GM18519 (cell line): Measurements from ENCODE around the gene ZBTB43.

Source experiments
- ATAC-seq: cut with Tn5 transposase; IDR thresholded peaks from one replicate; pipeline ENCODE4 v1.9.1; 2021; ENCODE audit warnings: mild to moderate bottlenecking, moderate library complexity; ENCODE audit not compliant: unreplicated experiment, low FRiP score

The ZBTB43 gene

DNA sequence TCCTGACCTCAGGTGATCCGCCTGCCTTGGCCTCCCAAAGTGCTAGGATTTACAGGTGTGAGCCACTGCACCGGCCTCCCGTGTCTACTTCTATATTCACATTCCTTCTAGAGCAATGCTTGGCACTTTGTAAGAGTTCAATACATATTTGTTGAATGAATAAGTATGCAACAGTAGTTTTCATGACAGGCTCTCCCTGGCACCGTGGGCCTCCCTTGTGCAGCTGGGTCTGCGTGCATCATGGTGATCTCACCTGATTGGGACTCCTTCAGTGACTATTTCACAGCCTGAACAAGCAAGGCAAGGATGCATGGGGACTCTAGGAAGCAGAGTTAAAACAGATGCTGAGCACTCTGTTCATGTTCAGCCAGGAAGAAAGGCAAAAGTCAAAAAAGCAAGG lies 48.8 kb downstream of the ZBTB43 start:
- ATAC-seq = no peak

DNA sequence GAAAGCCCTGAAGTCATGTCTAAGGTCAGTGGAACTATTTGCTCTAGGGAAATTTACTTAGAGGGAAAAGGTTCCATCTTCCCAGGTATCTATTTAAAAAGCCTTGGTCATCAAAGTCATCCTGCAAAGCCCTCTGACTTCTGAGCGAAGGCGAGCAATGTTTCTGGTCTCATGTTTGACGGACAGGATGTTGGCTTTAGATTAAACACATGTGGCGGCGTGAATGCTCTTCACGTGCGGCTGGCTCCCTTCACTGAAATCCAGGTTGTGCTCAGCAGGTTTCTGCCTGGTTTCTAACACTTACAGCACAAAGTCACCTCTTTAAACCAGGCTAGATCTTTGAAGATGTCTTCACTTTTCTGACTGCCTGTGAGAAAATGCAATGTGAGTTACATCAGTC lies 49.9 kb downstream of the ZBTB43 start:
- no peak for ATAC-seq

DNA sequence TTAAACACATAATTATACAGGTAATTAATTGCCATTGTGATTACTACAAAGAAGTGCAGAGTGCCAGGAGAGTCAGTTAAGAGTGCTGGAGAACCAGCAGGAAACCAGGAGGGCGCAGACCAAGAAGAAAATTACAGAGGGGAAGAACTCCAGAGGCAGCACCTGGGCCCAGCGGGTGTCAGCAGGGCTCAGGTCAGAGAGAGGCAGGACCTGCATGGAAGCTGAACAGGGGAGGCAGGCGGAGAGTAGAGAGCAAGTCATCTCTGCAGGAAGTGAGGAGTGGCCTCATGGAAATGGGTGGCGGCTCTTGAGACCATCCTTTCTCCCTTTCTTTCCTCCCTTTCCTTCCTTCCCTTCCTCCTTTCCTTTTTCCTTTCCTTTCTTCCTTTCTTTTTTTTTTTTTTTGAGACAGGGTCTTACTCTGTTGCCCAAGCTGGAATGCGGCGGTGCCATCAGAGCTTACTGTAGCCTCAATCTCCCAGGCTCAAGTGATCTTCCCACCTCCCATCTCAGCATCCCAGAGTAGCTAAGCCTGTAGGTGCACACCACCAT lies 51.6 kb downstream of the ZBTB43 start:
- no peak for ATAC-seq

DNA sequence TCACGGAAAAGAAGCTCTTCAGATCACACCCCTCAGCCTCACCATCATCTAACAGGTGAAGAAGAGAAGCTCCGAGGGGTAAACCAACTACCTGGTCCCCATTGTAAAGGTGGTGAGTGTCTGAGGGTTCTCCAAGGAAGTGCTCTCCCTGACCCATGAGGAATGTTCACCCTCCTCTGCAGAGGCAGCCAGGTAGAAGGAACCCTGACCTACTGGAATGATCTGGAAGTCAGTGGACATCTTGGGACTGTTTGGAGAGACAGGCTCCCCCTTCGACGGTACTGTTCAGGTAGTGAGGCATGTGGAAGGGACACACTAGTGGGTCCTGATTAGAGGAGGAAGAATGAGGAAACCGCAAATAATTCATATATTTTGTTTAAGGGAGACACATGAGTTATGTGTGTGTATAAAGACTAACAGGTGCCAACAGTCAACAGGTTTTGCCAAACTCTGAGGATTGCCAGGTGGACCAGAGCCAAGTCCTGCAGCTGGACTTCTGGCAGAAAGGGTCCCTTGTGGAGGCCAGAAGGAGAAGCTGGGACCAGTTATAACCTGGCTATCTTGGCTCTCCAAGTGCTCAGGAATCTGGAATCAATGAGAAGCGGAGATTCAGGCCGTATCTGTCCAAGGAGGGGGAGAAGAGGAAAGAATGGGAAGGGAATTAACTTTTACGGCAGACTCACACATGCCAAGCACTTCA lies 52.6 kb downstream of the ZBTB43 start:
- ATAC-seq = no peak

DNA sequence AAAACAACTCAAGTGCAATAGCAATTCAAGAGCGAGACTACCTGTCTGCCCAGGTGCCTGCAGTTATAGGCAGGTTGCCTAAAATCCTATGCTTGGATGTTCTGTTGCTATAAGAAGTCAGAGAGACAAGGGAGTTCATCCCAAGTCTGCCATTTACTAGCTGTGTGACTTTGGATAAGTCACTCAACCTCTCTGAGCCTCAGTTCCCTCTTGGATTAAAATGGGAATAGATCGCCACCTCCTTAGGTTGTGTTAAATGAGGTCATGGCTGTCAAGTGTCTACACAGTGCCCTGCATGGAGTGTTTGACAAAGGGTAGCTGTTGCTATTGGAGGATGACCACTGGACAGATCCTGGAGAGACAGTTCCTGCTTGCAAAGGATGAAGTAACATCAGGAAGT lies 54.3 kb downstream of the ZBTB43 start:
- no peak for ATAC-seq

DNA sequence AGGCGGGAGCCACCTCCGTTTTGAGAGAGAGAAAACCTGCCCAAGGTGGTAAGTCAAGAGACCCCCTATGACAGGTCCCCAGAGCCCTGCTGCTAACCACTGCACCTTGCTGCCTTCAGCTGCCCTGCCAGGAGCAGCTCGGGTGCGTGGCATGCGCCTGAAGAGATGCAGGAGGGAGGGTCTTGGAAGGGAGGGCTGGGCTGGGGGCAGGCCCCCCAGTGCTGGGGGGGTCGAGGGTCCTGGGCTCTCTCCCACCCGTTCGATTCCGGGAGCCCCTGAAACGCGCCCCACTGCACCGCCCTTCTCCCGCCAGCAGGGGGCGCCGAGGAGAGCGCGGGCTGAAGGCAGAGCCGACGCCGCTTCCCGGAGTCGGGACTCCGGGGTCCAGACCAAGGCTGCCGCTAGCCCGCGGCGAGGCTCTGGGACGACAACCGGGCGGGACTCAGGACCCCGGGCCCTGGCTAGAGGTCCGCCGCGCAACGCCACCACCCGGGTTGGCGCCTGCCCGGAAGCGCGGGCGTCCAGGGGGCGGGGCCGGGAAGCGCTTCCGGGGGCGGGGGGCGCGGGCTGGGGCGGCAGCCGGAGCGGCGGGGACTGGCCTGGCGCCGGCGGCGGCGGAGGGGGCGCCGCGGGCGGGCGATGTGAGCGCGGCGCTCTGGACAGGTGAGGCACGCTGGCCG lies 55.4 kb downstream of the ZBTB43 start, which contains the start of gene ZBTB34:
Gene ZBTB34, plus strand, starts transcription at position 563 of the 680 bp plus-strand sequence. CDS start 18,761 bp downstream, outside the sequence.
- peak; percentile 48 for ATAC-seq

DNA sequence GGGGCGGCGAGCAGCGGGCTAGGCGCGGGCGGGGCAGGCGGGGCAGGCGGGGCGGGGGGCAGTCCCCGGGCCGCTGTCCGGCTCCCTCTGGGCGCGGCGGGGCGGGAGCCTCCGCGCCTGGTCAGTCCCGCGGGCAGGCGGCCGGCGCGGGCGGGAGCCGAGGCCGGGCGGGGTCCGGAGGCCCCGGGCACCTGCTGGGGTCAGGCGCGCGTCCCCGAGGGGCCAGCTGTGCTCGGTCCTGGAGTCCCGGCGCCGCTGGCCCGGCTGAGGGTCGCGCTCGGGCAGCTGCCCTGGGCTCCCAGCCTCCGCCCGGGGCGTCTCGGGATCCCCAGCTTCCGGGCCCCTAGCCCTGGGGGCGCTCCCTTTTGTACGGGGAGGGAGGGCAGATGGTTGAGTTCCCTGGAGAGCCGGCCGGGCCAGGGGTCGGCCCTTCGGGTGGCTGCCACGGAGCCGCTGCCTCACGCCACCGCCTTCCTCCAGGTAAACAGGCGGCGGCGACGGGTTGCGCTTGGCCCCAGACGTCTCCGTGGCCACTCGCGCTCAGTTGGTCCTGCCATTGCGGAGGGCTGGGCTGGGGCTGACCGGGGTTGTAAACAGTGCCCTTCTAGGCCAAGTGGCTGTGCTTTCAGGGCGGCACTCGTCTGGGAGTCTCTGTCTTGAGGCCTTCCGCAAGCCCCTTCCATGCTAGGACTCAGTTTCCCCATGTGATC lies 56.1 kb downstream of the ZBTB43 start:
- no peak for ATAC-seq

DNA sequence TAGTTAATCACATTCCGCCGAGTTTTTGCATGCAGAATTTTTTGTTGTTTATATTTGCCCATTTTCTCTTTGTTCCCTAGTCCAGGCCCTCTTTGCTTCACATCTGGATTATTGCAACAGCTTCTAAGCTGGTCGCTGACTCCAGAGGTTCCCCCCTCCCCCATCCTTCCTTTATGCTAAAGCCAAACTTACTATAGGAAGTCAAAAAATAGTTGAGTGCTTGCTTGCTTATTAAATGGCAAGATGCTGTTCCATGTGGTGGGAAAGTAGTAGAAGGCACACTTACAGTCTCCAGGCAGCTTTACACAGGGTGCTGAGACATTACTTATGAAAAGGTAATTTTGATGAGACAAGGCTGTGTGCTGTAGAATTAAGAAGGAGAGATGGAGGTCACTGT lies 56.9 kb downstream of the ZBTB43 start:
- no peak for ATAC-seq

DNA sequence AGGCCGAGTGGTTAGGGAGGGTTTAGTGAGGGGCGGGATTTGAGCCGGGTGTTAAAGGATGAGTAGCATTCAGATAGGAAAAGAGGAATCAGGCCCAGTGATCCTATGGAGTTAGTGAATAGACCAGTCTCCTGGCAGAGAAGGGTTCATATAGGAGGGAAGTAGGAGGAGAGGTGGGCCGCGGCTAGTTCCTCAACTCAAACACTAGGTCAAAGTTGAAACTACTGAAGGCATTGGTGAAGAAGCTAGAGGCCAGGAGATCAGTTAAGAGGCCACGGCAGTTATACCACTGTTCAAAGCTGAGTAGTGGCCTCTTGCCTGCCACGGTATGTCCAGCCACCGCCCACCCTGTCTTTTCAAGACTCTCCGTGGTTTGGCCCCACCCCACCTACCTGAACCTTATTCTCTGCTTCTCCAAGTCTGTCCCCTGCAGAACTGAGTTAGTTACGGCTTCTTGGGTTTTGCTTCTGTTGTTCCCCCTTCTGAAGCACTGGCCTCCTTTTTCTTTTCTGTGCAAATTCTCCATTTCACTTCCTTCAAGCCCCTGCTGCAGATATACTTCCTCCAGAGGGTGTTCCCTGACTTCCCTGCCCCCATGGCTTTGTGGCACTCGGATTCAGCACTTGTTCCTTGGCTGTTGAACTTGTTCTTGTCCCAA lies 57.4 kb downstream of the ZBTB43 start:
- ATAC-seq = no peak

DNA sequence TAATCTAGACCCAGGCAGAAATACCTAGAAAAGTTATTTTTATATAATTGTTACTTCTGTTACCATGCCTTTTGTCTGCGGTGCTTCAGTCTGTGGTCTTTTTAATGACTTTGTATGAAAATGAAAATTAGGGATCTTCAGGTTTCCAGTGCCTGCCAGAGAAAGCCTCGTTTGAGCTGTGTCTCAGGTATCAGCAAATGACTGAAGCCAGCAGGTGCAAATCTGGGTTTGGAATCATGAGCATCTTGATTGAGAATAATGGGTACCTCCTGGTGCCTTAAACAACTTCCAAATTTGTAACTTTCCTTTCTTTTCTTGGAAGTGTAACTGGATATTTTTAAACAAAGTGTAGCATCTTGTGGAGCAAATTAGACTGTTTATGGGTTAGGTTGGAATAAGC lies 59.9 kb downstream of the ZBTB43 start:
- no peak for ATAC-seq

DNA sequence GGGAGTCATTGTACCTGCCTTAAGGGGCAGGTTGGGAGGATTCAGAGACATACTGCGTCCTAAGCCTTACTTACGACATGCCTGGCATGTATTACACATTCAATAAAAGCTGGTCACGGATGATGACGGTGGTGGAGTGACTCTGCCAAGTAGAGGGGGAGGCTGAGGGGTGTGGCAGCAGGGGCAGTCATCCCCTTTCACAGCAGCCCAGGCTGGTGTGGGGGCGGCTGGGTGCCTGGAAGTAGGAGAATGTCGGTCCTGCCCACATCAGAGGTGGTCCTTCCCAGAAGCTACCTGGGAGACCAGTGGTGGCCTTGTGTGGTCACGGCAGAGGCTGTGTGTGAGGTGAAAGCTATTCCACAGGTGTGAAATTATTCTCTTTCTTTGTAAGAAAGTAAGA lies 64.5 kb downstream of the ZBTB43 start:
- ATAC-seq = no peak

DNA sequence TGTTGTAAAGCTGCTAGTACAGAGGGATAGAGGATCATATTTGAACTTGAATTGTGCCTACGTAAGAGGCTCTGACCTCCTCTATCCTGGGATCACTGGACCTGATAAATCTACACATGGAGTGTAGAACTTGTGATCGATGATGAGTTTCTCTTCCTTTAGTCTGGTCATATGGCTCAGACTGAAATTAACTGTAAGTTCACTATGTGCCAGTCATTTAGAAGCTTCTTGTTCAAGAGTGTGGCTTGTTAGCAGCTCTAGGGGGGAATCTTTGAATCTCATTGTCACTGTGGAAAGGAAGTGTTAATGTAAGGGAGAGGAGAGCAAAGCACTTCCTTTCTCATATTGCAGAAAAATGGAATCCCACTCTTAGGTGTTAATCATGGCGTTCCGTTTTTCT lies 67.7 kb downstream of the ZBTB43 start:
- no peak for ATAC-seq

DNA sequence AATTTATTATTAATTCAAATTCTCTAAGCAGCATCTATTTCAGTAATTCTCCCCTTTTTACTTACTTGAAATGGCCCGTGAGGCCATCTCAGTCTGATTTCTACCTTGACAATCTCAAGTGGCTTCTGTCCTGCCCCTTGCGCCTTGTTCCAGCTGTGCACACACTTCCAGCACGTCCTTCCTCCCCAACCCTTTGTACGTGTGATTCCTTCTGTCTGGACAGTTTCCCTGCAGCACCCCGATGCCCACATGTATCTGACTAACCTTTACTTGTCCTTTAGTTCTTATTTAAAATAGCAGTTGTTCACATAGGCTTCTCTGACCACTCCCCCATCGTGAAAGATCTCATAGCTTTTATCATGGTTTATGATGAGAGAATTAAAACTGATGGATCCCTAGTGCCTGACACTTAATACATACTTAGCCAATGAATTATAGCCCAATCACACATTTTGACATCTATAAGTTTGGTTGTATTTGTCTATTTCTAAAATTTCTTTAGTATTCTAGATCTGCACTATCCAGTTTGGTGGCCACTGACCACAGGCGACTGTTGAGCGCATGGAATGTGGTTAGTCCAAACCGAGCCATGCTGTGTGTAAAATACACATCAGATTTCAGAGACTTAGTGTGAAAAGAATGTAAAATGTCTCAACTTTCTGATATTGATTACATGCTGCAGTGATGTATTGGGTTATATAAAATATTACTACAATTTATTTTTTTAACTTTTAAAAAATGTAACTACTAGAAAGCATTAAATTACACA lies 69.9 kb downstream of the ZBTB43 start:
- no peak for ATAC-seq

DNA sequence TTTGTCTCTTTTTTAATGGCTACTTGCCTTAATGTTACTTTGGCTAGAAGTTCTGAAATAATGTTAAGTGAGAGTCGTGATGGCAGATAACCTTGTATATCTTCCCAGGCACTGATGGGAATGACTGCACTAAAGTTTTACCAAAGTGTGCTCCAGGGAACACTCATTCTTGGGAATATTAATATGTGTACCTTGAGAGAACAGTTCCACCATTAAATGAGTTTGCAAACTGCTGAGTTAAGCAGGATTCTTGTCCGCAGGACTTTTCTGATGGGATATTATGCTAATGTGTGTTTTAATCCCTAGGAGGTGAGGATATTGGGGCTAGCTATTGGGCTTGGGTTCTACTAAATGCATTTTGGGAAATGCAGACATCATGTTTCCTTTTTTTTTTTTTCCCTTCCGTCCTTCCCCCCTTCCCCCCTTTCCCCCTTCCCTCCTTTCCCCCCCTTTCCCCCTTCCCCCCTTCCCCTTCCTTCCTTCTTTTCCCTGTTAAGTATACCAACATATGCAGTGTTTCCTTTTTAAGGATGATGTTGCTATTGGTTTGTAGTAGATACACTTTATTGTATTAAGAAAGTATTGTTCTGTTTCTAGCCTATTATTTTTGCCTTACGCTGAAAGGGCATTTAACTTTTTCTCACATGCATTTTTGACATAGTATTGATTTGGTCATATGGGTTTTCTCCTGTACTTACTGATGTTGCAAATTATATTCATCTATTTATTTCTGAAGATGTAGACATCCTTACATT lies 71.1 kb downstream of the ZBTB43 start:
- no peak for ATAC-seq

DNA sequence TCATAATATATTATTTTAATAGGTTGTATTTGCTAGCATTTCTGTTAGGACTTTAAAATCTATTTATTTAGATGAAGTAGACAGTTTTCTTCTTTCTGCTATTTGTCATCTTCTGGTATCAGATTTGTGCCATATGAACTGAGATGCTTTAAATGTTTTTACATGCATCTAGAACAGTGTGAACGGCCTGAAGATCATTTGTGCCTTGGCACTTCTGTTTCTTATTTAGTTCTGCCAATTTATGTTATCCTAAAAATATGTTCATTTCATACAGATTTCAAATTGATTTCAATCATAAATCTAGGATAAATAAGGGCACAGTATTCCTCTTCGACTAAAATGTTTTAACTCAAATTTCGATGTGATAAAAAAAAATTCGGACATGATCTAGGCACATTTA lies 71.7 kb downstream of the ZBTB43 start:
- no peak for ATAC-seq

DNA sequence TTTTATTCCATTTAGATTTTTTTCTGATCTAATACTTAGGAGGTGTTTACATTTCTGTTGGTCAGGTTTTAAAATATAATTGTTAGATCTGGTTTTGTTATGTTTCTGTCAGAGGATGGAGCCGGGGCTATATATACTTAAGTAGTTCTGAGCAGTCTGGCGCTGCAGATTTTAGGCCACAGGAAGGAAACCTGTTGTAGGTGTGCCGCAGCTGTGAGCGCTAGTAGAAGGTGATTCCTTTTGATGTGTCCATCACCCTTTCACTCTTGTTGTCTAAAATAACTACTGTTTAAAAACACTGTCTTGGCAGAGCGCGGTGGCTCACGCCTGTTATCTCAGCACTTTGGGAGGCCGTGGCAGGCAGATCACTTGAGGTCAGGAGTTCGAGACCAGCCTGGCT lies 72.6 kb downstream of the ZBTB43 start:
- no peak for ATAC-seq

DNA sequence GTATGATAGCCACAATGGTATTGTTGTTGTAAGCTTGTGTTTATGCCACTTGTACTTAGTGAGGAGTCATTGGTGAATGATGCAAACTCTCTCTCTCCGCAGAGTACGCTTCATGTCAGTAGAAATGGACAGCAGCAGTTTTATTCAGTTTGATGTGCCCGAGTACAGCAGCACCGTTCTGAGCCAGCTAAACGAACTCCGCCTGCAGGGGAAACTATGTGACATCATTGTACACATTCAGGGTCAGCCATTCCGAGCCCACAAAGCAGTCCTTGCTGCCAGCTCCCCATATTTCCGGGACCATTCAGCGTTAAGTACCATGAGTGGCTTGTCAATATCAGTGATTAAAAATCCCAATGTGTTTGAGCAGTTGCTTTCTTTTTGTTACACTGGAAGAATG lies 74.4 kb downstream of the ZBTB43 start:
- no peak for ATAC-seq

DNA sequence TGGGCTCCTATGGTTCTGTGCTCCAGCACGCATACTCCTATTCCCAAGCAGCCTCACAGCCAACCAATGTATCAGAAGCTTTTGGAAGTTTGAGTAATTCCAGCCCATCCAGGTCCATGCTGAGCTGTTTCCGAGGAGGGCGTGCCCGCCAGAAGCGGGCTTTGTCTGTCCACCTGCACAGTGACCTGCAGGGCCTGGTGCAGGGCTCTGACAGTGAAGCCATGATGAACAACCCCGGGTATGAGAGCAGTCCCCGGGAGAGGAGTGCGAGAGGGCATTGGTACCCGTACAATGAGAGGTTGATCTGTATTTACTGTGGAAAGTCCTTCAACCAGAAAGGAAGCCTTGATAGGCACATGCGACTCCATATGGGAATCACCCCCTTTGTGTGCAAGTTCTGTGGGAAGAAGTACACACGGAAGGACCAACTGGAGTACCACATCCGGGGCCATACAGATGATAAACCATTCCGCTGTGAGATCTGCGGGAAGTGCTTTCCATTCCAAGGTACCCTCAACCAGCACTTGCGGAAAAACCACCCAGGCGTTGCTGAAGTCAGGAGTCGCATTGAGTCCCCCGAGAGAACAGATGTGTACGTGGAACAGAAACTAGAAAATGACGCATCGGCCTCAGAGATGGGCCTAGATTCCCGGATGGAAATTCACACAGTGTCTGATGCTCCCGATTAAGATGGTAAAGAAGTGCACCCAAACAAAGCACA lies 75.5 kb downstream of the ZBTB43 start:
- ATAC-seq = no peak

DNA sequence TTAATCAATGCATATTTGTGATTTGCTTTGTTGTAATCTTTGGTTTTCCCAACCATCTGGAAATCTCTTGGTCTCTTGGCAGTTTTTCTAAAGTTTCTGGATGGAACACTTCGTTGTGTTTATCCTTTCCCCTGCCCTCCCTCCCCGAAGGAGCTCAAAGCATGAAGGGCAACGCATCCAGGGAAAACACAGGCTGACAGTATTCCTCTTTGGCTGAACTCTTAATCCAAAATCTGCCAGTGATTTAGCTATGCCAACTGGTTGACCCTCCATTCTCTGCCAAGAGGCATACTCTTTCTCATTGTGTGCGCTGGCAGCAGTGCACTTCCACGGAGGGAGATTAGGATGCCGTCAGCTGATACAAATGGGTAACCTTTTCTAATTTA lies 76.1 kb downstream of the ZBTB43 start:
- ATAC-seq = no peak
